ENCODE data around the gene UNC13B.

UNC13B gene

DNA sequence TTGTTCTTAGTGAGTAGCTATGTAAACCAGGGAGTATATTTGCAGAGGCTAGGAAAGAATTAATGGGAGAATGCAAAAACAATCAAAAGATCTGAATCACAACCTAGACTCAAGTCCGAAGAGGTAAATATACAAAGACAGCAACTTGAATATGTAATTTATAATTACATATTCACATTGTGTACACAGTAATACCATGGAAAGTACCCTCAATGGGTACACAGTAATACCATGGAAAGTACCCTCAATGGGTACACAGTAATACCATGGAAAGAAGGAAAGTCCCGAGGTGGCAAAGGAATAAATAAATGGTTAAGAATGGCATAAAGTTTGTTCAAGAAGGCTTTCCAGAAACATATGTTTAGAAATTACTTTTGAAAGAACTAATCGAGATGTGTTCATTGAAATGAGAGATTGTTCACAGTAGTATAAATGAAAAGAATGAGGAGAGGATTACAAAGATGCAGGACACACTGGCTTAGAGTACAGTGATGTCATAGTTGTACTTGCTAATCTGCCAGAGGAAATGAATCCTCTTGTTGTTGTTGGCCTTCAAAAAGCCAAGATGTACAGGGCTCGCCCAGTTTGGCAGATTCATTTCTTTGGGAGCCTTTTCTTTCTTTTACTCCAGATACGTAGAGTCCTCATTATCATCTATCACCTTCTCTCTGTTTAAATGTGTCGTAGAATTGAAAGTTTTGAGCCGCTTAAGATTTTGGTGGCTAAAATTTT is 116.0 kb downstream of the UNC13B start:
- DNase-seq (ENCODE audit: low spot score): no peak

GRCh38 chr9:35279946-35280345 is 118.1 kb downstream of the UNC13B start:
- DNase-seq (ENCODE audit: low spot score): no peak

- no peak for DNase-seq (ENCODE audit: low spot score)
Measured at GRCh38 chr9:35280399-35280798, 118.6 kb downstream of the UNC13B start.

- DNase-seq (ENCODE audit: low spot score): no peak
Measured at GRCh38 chr9:35285731-35286130, 123.9 kb downstream of the UNC13B start.

DNA sequence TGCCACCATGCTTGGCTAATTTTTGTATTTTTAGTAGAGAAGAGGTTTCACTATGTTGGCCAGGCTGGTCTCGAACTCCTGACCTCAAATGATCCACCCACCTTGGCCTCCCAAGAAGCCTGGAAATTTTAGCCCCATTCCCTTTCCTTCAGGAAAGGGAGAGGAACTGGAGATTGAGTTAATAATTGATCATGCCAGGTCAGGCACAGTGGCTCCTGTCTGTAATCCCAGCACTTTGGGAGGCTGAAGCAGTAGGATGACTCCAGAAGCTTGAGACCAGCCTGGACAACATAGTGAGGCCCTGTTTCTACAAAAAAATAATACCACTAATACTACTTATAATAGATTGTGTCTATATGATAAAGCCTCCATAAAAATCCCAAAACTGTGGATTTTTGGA is 124.6 kb downstream of the UNC13B start:
- DNase-seq (ENCODE audit: low spot score): no peak

GRCh38 chr9:35287987-35288632 is 126.3 kb downstream of the UNC13B start:
- DNase-seq (ENCODE audit: low spot score): no peak

DNA sequence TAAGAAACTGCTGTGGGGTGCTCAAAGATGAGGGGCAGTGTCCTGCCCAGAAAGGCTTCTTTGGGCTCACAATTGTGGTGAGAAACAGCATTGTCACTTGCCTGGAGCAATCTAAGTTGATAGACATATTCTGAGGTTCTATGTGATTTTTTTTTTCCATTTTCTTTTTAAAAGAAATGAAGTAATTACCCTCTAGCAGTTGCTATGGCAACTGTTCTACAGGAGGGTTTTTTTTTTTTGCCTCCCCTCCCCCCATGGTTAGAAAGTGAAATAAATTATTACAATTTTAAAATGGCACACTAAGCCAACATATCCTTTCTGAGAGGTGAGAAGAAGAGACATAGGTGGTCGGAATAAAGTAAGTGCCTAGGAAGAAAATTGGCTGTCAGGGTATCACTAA is 127.0 kb downstream of the UNC13B start:
- DNase-seq (ENCODE audit: low spot score): no peak

GRCh38 chr9:35293376-35293964 is 131.7 kb downstream of the UNC13B start:
- DNase-seq (ENCODE audit: low spot score): no peak

GRCh38 chr9:35294066-35294465 is 132.3 kb downstream of the UNC13B start:
- no peak for DNase-seq (ENCODE audit: low spot score)

GRCh38 chr9:35294556-35294955 is 132.7 kb downstream of the UNC13B start:
- DNase-seq (ENCODE audit: low spot score): no peak

DNA sequence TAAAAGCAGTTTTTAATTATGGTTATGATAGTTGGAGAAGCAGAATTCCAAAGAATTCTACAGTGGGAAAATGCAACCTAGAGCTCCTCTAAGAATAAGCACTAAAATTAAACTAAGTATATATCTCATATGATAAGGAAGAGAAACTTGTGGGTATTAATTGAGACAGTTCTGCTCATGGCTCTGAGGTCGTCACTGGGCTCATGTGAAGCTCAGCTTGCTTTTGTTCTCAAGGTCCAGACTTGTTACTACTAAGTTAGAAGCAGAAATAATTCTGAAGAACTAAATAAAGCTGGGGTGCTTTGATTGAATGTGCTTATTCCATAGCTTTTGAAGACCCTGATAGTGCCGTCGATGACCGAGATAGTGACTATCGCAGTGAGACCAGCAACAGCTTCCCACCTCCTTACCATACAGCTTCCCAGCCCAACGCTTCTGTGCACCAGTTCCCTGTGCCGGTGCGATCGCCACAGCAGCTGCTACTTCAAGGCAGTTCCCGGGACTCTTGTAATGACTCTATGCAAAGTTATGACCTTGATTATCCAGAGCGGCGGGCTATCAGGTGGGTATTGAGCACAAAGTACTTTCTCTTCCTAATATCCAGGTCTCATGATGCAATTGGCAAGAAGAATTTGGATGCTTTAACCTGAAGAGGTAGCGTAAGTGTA is 133.7 kb downstream of the UNC13B start:
- DNase-seq (ENCODE audit: low spot score): no peak

- DNase-seq (ENCODE audit: low spot score): no peak
Measured at GRCh38 chr9:35303567-35303966, 141.8 kb downstream of the UNC13B start.

GRCh38 chr9:35306283-35306682 is 144.5 kb downstream of the UNC13B start:
- no peak for DNase-seq (ENCODE audit: low spot score)

- no peak for DNase-seq (ENCODE audit: low spot score)
Measured at GRCh38 chr9:35308316-35308715, 146.5 kb downstream of the UNC13B start.

DNA sequence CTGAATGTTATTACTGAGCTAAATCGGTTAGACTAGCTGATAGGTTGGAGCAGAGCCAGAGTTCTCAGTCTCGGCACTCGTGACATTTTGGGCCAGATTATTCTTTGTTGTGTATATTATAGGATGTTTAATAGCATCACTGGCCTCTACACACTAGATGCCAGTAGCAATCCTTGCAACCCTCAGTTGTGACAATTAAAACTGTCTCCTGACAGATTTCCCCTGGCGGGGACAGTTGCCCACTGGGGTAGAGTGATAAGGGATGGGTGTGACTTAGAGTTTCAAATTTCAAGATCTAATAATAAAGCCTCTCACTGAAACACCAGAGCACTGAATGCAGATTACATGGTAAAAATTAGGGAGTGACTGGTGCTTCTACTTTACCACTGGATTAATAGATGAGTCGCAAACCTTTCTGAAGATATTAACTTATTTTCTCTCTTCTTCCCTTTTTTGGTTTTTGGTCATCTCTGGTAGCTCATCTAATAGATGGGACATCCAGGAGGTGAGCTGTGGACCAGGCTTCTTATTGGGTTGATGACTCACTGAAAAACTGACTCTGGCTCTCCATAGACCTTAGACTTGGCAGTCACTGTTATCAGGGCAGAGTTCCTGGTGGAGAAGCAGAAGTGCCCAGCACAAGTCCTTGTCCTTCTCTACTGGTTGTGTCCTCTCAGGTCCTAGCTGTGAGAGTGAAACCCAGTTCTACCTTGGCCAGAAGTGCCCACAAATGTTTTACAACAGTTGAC is 150.3 kb downstream of the UNC13B start:
- no peak for DNase-seq (ENCODE audit: low spot score)

DNA sequence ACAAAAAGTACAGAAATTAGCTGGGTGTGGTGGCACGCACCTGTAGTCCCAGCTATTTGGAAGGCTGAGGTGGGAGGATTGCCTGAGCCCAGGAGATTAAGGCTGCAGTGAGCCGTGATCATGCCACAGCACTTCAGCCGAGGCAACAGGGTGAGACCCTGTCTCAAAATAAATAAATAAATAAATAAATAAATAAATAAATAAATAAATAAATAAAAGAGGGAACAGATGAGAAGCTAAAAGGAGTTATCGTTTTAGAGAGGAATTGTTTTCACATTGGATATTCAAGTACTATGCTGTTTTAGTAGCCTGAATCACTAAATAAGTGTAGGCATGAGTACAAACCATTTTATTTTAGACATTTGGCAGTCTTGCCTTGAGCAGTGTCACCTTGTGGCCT is 151.7 kb downstream of the UNC13B start:
- DNase-seq (ENCODE audit: low spot score): no peak

DNA sequence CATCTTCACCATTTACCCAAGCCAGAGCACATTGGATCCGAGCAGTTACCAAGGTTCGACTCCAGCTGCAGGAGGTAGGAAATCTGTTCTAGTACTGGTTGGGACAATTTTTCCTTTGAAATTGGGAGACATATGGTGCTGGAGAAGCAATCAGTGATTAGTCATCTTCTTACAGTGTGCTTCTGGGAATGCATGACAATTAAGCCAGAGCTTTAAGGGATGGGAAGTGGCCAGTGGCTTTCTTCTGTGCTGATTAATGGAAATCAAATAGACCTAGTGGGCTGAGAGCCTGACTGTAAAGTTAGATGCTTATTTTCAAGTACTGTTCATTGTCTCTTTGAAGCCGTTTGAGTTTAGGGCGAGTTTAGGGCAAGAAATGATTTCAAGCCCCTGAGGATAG is 152.1 kb downstream of the UNC13B start:
- DNase-seq (ENCODE audit: low spot score): no peak

DNA sequence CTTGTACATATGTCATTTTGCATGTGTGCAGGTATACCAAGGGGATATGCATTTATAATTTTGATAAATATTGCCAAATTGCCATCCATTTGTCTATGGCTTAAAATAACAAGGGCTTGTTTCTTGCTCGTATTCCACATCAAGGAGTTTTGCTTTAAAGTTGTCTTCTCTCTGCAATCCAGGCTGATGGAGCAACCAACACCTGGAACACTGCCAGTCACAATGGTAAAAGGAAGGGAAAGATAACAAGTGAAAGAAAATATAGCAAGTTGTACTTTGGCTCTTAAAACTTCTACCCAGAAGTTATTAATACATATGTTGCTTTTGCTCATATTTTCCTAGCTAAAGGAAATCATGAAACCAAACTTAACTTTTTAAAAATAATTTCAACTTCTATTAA is 156.9 kb downstream of the UNC13B start:
- DNase-seq (ENCODE audit: low spot score): no peak

GRCh38 chr9:35322075-35322885 is 160.5 kb downstream of the UNC13B start:
- no peak for DNase-seq (ENCODE audit: low spot score)

- DNase-seq (ENCODE audit: low spot score): no peak
Measured at GRCh38 chr9:35324966-35325365, 163.2 kb downstream of the UNC13B start.

GRCh38 chr9:35333551-35333950 is 171.7 kb downstream of the UNC13B start:
- no peak for DNase-seq (ENCODE audit: low spot score)
